ENCODE results near the gene LAMC3. TPM values are rescaled to one million over a fixed set of nuclear protein-coding genes. Genes with fewer than 3 reads are reported as not detected.
A peak's percentile ranks its signal among the peaks of the same experiment; 100 is the strongest.

LAMC3 gene
- total RNA-seq, 1 donor from 2014 or later = 17.8 TPM

DNA sequence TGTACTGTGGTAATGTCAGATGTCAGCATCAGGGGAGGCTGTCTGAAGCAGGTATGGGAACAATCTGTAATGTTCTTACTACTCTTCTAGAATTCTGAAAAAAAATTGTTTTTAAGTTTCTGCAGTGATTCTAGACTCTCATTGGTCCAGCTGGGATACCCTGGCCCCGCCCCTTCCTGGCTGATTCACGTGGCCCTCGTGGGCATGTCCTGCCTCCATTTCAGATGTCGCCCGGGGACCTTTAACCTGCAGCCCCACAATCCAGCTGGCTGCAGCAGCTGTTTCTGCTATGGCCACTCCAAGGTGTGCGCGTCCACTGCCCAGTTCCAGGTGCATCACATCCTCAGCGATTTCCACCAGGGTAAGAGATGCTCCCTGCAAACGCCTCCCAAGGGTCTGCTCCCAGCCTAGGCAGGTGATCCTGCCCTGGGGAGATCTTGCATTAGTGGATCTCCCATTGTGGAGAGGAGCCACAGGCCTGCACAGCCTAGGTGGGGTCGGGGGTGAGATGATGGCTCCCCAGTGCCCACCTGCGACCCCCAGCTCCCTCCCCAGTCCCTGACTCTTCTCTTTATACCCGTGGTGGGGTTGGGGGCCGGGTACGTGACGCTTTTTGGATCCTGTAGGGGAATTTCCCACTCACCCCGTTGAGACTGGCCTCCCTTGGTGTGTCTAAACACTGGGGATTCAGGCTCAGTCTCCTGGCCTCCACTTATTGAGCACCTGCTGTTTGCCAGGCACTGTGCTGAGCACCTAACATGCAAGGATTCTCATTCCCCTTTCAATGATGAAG is 36.5 kb downstream of the LAMC3 start:
- DNase-seq (ENCODE audit: low spot score) = no peak

DNA sequence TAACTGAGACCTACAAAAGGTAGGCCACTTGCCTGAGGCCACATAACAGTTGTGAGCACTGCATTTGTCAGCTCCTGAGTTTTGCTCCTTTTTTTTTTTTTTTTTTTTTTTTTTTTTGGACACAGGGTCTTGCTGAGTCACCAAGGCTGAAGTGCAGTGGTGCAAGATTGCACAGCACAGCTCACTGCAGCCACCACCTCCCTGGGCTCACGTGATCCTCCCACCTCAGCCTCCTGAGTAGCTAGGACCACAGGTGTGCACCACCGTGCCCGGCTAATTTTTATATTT is 37.1 kb downstream of the LAMC3 start:
- DNase-seq (ENCODE audit: low spot score) = no peak

DNA sequence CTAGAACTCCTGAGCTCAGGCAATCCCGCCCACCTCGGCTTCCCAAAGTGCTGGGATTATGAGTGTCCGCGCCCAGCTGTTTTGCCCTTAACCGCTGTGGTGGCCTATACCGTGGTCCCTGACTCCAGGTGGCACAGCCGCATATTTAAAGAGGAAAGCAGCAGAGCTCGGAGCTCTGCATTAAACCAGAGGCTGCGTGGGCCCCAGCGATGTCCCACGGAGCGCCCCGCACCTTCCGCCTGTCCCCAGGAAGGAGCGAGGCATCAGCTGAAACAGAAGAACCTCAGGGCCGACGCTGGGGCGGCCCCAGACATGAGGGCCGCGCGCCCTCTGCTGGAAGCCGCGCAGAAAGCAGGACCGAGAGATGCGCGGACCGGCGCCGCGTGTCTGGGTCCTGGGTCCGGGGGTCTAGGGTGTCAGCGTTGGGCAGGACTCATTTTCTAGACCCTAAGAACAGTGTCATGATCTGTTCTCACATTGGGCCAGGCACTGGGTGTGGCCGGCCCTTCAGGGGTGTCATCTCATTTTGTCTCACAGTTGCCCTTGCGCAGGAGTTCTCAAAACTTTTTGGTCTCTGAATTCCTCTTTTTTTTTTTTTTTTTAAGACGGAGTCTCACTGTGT is 37.7 kb downstream of the LAMC3 start:
- DNase-seq (ENCODE audit: low spot score) = peak; percentile 66

DNA sequence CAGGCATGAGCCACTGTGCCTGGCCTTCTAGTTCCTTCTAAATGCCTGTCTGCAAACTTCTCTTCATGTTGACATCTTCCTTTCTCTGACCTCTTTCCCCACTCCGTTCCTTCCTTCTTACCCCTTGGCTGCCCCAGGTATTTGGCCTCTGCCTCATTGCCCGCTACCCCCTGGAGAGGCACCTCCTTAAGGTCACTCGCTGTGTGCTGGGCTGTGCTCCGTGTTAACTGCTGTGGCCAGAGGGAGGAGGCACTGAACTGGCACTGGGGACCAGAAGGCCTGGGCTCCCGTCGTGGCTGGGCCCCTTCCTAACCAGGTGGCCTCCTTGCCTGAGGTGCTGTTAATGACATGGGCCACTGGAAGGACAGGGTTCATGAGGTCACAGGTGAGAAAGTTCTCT is 39.4 kb downstream of the LAMC3 start:
- DNase-seq (ENCODE audit: low spot score) = no peak

DNA sequence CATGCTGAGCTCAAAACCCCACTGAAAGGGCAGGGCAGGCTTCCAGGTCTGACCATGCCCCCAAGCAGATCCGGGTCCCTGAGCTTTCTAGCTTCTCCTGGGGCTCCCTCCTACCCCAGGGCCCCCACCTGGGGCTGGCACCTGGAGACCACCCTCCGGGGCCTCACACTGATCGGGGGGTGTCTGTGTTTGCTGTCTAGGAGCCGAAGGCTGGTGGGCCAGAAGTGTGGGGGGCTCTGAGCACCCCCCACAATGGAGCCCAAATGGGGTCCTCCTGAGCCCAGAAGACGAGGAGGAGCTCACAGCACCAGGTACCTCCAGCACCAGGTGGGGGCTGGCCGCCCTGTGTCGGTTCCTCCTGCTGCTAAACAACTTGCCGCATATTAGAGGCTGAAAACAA is 39.8 kb downstream of the LAMC3 start:
- no peak for DNase-seq (ENCODE audit: low spot score)

DNA sequence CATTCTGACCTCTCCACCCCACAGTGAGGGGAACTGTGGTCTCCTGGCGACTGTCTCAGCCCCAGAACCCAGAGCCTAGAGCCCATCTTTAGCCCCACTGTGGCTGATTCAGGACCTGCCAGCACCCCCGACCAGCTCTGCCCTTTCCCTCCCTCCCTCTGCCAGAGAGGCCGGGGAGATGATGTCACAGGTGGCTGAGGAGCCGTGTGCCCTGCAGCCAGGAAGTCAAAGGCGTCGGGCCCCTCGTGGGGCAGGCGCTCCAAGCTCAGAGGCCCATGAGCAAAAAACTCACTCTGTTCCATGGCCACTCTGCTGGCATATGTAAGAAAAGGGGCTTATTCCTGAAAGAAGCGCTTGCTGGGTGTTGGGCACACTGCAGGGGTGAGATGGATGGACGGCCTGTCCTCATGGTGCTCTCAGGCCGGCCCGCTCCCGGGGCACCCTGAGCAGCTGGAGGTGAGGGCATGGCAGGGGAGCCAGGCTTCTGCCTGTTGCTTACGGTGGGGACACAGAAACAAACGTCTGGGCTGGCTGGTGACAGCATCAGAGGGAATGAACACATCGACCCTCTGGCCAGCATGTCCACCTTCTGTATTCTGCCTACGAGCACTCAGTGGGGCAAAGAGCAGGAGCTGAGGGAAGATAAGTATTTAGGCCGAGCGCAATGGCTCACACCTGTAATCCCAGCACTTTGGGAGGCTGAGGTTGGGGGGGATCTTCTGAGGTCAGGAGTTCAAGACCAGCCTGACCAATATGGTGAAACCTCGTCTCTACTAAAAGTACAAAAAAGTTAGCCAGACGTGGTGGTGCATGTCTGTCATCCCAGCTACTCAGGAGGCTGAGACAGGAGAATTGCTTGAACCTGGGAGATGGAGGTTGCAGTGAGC is 41.1 kb downstream of the LAMC3 start:
- DNase-seq (ENCODE audit: low spot score) = no peak

DNA sequence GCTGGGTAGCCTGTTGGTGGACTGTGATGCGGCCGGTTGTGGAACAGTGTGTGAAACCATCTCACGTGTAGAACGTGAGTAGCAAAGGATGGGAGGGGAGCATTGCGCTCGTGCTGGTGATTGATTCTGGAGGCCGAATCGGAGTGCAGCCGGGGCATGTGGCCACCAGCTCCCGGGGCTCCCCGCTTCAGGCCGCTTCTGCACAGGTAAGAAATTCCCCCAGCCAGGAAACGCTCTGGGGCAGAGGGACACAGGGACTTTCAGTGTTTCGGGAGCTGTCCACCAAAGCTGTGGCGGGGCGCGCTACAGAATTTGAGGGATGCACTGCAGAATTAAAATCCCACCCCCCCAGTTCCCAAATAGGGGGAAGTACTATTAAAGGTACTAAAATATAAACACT is 41.9 kb downstream of the LAMC3 start:
- no peak for DNase-seq (ENCODE audit: low spot score)

DNA sequence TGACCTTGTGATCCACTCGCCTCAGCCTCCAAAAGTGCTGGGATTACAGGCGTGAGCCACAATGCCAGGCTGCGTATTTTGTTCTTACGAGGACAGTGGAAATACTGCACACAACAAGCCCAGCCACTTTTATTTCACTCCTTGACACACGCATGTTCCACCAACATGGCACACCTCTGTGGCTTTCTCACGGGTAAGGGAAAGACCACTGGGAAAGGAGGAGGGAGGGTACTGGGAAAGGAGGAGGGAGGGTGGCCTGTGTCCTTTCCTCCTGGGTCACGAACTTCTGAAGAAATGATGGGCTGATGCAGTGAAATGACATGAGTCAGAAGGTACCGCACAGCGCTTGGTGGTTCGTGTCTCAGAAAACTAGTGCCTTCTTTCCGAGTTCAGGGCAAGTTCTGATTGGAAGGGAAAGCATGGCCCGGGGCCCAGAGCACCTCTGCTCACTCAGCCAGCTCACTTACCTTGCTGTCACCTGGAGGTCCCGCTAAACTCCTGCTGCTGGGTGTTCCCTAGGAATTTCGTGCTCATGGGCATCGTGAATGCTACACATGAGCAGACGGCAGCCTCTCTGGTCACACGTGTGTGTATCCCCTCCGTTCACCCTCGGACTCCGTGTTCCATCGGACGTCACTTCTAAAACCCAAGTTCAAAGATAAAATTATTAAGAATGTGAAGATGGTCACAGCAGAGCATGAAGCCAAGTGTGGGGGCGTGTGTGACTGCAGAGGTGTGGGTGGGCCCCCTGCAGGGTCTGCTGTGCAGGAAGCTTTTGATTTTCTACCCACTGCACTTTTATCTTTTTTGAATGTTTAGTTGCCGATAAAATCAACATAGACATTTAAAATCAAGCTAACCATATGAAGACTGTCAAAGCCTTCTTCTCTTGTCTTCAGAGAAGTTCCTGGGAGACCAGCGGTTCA is 42.9 kb downstream of the LAMC3 start:
- no peak for DNase-seq (ENCODE audit: low spot score)

DNA sequence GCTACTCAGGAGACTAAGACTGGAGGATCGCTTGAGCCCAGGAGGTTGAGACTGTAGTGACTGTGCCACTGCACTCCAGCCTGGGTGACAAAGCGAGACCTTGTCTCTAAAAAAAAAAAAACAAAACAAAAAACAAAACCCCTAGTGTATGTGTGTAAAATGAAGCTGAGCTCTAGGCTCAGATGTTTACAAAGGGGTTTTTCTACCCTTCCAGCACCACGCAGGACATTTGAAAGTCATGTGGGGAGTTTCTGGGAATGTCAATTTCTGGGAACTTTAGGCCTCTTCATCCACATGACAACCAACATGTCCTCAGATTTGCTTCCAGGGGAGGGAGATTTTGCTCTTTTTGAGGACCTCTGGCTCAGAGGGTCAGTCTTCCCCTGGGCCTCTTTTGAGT is 44.9 kb downstream of the LAMC3 start:
- no peak for DNase-seq (ENCODE audit: low spot score)

DNA sequence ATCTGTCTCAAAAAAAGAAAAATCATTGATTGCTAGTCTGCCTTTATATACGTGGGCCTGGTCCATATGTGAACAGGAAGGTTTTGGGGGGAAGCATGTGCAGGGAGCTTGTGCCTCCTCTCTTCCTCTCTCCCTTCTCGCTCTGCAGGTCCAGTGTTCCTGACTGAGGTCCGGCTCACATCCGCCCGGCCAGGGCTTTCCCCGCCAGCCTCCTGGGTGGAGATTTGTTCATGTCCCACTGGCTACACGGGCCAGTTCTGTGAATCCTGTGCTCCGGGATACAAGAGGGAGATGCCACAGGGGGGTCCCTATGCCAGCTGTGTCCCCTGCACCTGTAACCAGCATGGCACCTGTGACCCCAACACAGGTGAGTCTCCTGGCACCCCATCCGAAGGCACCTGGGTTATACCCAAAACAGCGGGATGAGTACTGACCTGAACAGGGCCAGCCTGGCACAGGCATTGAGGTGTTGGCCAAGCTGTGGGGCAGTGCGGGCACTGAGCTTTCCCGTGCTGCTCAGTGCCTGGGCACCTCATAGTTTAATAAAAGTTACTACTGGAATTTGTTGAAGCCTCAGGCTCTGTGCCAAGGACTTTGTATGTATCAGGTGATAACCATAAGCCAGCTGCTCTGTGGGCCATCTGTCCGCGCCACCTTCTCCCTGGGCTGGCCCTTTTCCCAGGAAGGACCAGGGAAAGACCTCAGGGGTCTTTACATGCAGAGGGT is 48.0 kb downstream of the LAMC3 start:
- DNase-seq (ENCODE audit: low spot score) = no peak

DNA sequence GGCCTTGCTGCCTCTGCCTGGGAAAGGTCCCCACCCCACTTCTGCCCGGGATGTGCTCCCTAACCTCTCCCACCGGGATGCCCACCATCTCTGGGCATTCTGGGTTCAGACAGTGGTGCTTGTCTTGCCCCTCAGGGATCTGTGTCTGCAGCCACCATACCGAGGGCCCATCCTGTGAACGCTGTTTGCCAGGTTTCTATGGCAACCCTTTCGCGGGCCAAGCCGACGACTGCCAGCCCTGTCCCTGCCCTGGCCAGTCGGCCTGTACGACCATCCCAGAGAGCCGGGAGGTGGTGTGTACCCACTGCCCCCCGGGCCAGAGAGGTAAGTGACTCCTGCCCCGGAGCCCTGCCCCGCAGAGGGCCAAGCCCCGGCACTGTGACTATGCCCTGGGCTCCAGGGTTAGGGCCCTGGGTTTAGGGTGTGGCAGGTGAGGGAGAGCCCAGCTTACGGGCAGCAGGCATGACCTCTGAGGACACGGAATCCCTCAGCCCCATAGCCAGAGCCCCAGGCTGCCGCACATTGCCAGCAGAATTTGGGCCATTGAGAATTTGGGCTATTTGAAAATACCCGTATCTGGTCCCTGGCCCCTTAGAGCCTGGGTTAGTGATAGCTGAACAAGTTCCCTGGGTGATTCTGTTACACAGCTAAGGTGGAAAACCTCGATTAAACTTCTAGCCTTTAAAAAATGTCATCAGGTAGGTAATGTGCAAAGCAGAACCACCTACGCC is 52.1 kb downstream of the LAMC3 start:
- DNase-seq (ENCODE audit: low spot score) = no peak

DNA sequence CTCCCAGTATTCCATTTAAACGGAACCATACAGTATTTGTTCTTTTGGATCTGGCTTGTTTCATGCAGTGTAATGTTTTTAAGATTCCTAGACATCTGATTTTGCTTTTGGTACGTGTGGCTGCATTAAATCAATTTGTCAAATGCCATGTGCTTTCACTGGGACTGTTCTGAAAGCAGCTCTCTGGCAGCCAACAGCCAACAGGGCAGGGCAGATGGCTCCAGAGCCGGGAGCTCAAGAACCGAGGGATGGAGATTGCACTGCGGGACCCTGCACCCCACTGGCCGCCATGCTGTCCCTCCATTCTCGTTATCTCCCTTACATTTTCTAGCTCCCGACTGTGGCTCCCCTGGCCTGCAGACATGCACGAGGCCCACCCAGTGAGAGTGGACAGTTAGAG is 54.0 kb downstream of the LAMC3 start:
- no peak for DNase-seq (ENCODE audit: low spot score)

DNA sequence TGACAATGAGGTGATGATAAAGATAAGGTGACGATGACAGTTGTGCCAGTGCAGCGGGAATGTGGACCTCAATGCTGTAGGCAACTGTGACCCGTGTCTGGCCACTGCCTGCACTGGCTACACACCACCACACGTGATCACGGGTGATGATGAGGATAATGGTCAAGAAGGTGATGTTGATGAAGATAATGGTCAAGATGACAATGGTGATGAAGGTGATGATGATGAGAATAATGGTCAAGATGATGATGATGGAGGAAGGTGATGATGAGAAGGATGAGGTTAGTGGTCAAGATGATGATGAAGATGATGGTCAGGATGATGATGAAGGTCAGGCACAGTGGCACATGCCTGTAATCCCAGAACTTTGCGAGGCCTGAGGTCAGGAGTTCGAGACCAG is 56.6 kb downstream of the LAMC3 start:
- no peak for DNase-seq (ENCODE audit: low spot score)

DNA sequence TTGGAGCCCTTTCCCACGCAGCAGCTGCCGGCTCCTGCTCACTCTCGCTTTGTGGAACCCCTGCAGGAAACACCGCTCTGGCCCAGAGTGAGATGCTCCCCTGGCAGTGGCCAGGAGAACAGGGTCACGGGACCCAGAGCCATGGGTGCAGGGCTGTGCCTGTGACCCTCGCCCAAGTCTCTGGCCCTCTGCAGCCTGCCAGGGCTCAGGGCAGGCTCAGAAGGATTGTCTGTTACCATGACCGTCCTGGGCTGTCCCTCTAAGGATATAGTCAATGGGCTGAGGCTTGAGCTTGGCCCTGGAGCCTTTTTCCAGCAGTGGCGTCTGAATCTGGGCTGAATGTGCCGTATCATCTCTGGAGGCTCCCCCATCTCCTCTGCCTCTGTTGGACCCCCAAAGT is 58.7 kb downstream of the LAMC3 start:
- no peak for DNase-seq (ENCODE audit: low spot score)

DNA sequence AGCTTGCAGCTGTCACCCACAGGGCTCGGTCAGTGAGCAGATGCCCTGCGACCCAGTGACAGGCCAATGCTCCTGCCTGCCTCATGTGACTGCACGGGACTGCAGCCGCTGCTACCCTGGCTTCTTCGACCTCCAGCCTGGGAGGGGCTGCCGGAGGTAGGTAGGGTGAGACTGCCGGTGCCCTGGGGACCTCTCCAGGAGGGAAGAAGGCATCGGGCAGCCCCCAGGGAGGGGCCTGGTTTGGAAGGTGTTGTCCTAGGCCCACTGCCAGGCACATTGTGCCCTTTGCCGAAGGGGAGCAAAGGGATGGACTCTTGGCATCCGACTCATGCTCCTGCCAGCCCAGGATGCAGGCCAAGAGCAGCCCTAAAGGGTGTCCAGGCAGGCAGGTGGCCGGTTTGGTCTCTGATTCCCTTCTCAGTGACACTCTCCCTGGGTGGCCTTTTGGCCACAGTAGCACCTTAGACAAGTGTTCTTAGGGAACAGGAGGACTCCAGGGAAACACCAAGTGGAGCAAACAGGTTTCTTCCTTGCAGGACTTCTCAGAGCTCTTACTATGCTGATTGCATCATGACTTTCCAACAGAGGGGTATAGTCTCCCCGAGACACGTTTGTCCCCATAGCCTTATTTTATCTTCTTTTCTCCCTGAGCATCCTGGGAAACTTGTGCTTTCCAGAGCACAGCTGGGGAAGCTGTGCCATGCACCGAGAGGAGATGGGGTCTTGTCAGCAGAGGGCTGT is 59.3 kb downstream of the LAMC3 start:
- DNase-seq (ENCODE audit: low spot score) = no peak

DNA sequence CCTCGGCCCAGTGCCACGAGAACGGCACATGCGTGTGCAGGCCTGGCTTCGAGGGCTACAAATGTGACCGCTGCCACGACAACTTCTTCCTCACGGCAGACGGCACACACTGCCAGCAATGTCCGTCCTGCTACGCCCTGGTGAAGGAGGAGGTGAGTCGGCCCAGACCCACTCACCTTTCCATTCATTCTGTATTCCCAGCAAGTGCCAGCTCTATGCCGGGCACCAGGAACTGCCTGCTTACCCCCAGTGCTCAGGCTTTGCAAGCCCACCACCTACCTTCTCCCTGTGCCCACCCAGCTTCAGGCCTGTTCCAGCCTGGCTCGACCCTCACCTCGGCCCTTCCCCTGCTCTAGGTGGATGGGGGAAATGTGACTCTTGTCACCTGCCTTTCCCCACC is 60.7 kb downstream of the LAMC3 start:
- DNase-seq (ENCODE audit: low spot score) = no peak

DNA sequence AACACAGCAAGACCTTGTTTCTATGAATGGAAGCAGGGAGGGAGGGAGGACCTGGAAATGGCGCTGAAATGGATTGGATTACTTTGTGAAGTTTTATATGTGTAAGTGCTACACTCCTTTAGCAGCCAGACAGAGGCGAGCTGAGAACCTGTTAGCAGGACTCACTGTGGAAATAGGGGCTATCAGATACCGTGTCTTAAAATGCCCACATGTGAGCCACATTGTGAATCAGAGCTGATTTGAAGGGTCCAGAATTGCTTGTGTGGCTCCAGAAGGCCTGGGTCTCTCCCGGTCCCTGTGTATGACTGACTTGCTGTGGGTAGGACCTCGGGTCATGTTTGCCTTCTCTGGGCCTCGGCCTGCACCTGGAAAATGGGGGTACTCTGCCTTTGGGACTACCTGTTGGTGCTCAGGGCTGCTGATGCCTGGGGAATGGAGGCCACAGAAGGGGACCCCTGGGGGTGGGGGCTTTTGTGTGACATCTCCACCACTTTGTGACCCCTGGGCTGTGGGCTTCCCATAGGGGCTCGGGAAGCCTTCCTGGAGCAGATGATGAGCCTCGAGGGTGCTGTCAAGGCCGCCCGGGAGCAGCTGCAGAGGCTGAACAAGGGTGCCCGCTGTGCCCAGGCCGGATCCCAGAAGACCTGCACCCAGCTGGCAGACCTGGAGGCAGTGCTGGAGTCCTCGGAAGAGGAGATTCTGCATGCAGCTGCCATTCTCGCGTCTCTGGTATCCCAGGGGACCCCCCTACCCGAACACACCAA is 63.3 kb downstream of the LAMC3 start:
- no peak for DNase-seq (ENCODE audit: low spot score)

DNA sequence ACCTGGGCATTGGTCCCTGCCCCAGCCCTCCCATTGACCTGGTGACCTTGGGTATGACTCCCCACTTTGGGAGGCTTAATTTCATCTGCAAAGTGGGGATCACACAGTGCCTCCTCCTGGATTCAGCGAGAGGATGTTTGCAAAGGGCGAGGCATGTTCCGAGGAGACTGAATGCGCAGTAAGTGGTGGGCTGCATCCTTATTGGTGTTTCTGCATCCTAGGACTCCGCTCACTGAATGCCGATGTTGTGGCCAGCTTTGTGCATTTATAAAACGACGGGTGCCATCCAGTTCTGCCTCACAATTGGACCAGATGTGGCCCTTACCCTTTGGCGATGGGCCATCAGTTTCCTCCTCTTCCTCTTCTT is 63.9 kb downstream of the LAMC3 start:
- DNase-seq (ENCODE audit: low spot score) = no peak
